Myocyte (in vitro differentiated cells): ENCODE measurements around the gene CABP4. TPM values are rescaled to one million over a fixed set of nuclear protein-coding genes. Genes with fewer than 3 reads are reported as not detected.
"Not testable (repeated sequence)": the region's sequence is repeated elsewhere in the genome, so short reads cannot be mapped to it uniquely, and the experiment has no call there.

Experiments used
- DNase-seq: peaks from one replicate; pipeline ENCODE4 v3.0.0-alpha.2; 2012; ENCODE audit warnings: low read depth
- total RNA-seq: library from RNA; depleted of rRNA; stranded (reverse); fragments of >200 nt; gene quantifications from 2 replicates; pipeline ENCODE4 v1.2.3, GENCODE V29; 2014

CABP4 gene
- total RNA-seq, 1 donor from 2014 or later = 1.7 TPM

DNA sequence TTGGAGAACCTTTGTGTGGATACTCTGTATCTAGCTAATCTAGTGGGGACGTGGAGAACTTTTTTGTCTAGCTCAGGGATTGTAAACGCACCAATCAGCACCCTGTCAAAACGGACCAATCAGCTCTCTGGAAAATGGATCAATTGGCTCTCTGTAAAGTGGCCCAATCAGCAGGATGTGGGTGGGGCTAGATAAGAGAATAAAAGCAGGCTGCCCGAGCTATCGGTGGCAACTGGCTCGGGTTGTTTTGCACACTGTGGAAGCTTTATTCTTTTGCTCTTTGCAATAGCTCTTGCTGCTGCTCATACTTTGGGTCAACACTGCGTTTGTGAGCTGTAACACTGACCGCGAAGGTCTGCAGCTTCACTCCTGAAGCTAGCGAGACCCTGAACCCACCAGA, 21.5 kb downstream of the CABP4 start:
- not testable (repeated sequence) for DNase-seq

DNA sequence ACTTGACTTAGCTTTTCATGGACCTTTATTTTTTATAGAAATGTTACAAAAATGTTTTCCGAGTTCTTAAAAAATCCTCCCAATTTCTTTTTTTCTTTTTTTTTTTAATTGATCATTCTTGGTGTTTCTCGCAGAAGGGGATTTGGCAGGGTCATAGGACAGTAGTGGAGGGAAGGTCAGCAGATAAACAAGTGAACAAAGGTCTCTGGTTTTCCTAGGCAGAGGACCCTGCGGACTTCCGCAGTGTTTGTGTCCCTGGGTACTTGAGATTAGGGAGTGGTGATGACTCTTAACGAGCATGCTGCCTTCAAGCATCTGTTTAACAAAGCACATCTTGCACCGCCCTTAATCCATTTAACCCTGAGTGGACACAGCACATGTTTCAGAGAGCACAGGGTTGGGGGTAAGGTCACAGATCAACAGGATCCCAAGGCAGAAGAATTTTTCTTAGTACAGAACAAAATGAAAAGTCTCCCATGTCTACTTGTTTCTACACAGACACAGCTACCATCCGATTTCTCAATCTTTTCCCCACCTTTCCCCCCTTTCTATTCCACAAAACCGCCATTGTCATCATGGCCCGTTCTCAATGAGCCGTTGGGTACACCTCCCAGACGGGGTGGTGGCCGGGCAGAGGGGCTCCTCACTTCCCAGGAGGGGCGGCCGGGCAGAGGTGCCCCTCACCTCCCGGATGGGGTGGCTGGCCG, 22.3 kb downstream of the CABP4 start:
- not testable (repeated sequence) for DNase-seq

DNA sequence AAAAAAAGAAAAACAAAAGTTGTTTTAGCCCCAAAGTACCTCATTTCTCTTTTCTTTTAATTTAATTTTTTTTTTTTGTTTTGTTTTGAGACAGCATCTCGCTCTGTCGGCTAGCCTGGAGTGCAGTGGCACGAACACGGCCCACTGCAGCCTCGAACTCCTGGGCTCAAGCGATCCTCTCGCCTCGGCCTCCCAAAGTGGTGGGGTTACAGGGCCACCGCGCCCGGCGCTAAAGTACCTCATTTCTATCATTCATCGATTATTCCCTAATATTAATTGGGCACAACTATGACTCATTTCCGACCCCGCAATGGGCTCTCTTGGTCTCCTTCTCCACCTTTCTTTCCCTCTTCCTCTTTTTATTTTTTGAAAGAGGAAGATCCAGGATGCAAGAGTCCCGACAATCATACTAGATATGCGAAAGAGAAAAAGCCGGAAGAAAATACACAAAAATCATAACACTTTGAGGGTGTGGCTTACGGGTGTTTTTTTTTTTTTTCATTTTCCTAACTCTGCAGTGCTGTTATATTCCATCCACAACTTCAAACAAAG, 27.2 kb downstream of the CABP4 start:
- no peak for DNase-seq

DNA sequence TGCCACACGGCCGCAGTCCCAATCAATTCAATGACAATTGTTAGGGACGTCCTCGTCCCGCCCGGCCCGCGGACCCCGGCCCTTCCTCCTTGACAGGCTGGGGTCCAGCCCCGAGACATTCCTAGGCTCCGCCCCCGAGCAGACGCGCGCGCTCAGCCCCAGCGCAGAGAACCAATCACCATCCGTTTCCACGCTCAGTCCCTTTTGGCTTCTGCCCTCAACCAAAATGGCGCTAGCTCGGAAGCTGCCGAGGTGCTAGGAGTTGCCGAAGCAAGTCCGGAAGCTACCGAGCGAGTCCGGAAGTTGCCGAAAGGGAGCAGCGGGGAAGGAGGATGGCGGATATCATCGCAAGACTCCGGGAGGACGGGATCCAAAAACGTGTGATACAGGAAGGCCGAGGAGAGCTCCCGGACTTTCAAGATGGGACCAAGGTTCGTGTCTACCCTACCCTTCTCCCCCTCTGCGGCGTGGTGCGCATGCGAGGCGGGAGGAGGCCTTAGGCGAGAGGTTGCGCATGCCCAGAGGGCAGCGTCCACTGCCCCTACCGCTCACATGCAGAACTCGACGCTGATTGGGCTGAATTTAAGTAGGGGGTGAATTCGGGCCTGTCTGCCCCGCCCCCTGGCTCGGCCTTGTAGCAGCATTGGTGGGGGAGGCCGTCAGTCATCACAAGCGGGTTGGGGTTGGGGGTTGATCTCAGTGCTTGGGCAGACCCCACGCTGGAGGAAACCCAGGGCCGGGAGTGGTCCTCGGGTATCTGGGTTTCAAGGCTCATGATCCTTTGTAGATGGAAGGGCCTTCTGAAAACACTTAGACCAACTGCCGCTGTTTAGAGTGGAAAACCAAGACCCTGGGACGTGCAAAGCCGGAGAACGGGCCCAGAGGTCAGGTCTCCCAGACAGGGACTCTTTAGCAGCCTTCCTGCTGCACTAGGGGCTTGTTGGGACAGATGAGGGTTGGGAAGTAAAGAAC, 28.0 kb downstream of the CABP4 start, which contains the start of gene AIP:
TSS of gene AIP (plus strand) at position 200 of the 972 bp plus-strand sequence. CDS start at position 333, 133 bp downstream.
- DNase-seq = peak; percentile 99

DNA sequence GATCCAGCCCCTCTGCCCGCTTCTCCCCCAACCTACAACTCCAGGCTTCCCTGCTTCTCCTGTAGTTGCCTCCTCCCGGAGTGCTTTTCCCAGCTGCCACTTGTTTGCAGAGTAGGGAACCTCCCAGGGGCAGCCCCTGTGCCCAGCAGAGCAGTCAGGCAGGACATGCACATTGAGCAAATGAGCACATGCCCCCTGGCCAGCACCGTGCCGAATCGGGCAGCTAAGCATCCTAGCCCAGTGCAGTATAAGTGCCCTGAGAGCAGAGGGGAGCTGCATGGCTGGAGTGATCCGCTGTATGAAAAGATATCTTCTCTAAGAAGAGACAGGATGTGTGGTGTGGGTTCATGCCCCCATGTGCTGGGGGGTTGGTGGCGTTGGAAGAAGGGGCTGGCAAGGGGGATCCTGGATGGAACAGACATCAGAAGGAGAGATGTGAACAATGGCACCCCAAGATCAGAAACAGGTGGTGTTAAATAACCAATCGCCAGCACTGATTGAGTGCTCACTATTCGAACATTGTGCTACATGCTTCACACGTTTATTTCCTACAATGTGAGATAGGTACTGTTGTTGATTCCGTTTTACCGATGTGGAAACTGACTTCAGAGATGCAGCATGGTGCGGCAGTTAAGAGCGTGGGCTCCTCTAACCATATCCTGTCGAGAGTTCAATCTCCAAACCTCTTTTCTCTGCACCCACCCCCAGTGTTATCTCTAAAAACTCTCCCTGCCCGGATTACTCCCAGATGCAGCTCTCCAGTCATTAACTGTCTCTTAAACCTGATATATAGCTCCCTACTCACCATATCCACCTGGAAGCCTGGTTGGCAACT, 28.9 kb downstream of the CABP4 start:
- DNase-seq = no peak

DNA sequence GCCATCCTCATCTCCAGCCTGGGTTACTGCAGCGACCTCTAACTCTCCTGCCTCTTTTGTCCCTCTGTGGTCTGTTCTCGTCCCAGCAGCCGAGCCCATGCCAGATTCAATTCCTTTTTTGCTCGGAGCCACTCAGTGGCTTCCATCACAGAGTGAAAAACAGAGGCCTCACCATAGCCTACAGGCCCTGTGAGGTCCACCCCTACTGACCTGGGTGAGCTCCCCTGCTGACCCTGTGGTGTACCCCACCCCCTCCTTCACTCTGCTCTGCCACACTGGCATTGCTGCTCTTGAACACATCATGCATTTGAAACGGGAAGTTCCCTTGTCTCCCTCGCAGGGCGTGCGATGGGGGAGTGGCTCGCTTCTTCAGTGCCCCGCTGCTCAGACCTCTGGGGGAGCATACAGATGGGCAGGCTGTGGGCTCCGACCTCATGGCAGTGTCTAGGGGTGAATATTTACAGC, 29.7 kb downstream of the CABP4 start:
- no peak for DNase-seq

DNA sequence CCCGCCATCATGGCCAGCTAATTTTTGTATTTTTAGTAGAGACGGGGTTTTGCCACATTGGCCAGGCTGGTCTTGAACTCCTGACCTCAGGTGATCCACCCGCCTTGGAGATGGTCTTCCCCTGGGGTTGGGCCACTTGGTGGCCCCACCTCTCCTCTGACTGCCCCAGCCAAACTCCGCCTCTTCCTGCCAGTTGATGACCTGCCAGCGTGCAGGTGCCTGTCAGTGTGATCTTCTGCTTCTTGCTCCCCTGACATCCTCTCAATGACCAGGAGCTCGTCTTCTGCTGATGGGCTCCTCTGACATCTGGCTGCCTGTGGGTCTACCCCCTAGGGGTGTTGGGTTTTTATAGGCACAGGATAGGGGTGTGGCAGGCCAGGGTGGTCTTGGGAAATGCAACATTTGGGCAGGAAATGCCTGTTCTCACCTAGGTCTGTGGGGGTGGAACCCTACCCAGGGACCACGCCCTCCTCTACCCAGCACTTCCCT, 30.8 kb downstream of the CABP4 start:
- DNase-seq = not testable (repeated sequence)

DNA sequence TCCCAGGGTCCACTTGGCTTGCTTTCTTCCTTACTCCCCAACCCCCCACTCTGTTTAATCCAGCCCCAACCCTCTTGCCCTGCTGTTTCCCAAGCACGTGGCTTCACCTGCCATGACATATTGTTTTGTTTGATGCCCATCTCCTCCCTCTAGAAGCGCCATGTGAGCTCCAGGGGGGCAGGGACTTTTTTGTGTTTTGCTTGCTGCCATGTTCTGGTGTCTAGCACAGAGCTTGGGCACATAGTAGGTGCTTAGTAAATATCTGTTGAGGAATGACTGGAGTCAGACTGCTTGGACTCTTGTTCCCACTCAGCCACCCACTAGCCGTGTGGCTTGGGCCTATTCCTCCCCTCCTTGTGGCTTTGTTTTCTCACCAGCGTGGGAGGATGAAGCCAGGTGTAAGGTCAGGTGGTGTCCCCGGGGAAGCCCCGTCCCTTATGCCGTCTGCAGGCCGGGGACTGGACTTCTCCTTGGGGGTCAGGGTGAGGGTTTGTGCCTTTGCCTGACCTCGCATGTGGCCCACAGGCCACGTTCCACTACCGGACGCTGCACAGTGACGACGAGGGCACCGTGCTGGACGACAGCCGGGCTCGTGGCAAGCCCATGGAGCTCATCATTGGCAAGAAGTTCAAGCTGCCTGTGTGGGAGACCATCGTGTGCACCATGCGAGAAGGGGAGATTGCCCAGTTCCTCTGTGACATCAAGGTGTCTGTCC, 31.5 kb downstream of the CABP4 start:
- no peak for DNase-seq

DNA sequence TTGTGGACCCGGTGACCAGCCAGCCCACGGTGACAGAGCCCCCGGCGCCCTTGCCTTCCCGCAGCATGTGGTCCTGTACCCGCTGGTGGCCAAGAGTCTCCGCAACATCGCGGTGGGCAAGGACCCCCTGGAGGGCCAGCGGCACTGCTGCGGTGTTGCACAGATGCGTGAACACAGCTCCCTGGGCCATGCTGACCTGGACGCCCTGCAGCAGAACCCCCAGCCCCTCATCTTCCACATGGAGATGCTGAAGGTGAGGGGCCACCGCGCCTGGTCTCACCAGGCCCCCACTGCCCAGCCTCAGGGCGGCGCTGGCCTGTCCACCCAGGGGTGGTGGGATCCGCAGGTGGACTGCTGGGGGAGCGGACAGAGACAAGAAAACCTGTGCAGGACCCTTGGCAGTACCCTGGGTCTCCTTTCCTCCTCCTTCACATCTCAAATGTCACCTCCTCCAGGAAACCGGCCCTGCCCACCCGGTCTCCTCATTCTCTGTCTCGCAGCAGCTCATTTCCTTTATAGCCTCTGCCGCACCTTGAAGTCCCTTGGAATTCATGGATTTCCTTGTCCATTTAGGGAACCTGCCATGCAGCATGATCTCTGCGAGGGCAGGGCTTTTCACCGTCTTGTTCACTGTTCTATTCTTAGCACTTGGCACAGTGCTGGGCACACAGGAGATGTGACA, 34.2 kb downstream of the CABP4 start:
- no peak for DNase-seq

DNA sequence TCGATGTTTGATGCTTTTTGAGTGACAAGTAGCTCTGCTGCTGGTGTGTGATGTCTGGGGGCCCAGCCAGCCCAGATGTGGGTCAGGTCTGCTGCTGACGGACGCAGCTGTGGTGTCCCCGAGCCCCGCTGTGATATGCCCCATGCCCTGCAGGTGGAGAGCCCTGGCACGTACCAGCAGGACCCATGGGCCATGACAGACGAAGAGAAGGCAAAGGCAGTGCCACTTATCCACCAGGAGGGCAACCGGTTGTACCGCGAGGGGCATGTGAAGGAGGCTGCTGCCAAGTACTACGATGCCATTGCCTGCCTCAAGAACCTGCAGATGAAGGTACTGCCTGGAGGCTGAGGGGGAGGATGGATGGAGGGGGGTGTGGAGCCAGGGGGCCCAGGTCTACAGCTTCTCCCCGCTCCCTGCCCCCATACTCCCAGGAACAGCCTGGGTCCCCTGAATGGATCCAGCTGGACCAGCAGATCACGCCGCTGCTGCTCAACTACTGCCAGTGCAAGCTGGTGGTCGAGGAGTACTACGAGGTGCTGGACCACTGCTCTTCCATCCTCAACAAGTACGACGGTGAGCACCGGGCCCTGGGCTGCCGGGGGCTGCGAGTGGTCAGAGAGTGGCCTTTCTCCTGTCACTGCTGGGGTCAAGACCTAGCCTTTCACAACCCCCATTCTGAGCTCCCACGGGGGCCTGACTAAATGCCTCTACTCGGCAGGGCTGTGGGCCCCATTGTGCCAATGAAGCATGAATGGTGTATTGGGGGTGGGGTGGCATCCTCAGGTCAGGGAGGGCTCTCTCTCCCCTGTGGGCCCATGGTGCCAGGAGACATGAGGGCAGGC, 35.0 kb downstream of the CABP4 start:
- DNase-seq = no peak

DNA sequence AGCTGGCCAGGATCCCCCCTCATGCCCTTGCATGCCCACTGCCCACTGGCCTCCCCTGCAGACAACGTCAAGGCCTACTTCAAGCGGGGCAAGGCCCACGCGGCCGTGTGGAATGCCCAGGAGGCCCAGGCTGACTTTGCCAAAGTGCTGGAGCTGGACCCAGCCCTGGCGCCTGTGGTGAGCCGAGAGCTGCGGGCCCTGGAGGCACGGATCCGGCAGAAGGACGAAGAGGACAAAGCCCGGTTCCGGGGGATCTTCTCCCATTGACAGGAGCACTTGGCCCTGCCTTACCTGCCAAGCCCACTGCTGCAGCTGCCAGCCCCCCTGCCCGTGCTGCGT, 35.5 kb downstream of the CABP4 start:
- DNase-seq = no peak

DNA sequence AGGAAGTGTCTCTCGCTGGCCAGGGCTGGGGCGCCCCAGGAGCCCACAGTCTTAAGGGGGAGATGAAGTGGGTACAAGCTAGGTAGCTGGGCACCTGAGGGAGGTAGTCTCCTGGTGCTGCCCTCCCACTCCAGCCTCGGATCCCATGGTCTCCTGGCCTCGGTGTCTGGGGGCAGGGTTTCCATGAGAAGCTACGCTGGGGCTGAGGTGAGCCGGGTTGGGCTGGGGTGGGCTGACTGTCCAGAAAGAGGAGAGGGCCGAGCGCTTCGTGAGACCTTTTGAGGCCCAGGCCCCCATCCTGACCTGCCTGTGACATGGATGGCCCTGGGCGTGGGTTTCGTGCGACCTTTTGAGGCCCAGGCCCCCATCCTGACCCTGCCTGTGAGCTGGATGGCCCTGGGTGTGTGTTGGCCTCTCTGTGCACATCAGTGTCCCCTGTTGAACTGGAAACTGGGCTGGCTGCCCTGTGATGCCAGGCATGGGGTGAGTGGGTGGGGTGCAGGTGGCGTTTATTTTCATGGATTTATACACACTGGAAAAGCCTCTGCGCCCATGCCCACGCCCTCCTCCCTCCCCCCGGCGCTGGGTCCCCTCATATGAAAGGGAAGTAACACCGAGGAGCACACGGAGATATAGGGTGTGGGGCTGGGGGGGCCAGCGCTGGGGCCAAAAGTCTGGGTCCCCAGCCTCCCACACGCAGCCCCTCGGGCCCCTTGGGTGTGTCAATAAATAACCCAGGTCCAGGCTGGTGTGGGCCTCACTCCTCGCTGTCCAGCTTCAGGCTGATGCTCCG, 36.3 kb downstream of the CABP4 start:
- DNase-seq = no peak

DNA sequence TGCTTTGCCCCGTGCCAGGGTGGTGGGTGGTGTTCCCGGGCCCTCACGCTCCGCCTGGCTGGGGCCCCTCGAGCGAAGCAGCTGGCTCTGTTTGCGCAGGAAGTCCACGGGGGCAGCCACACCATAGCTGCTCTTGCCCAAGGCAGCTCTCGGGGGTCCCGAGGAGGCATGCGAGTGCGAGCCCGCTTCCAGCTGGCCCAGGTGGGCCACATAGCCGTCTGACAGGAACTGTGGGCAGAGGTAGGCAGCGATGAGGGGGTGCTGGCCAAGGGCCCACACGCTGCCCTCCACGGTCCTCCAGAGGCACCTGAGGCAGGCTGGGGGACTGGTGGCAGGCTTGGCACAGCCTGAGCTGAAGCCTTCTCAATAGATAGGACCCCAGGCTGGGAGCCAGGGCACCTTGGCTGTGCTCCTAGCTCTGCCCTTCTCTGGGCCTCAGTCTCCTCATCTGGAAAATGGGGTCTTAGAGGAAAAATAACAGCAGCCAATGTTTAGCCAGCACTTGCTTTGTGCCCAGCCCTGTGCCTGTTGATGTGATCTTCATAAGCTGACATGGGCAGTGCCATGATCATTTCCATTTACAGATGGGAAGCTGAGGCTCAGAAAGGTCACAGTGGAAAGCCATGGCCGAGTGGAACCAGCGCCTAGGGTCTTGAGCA, 37.0 kb downstream of the CABP4 start:
- DNase-seq = no peak

DNA sequence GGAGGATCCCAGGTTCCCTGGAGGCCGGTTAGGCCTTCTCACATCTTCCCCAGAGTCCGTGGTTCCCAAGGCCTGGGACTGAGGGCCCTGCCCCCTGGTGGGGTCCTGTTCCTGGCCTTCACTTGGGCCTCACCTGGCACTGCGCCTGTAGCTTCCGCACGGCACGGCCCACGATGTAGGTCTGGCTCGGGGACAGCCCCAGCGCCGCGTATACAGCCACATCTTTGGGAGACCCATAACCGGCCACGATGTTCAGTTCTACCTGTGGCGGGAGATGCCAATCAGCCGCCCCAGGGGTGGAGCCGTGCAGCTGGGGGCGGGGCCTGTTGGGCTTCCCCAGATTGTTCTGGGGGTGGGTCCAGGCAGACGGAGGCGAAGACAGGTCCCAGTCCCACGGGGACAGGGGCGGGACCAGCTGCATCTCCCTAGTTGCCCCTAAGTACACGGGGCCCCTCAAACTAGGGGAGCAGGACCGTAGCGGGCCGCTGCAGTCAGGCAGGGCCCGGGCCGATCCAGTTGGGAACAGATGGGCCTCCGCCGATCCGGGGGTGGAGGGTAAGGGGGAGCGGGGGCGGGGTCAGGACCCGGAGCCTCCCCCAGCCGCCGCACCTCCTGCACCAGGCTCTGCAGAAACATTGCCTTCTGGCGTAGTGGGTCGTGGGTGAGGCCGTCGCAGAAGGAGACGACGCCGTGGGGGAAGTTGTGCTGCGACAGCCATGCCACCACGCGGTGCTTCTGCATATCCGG, 37.8 kb downstream of the CABP4 start:
- DNase-seq = no peak

DNA sequence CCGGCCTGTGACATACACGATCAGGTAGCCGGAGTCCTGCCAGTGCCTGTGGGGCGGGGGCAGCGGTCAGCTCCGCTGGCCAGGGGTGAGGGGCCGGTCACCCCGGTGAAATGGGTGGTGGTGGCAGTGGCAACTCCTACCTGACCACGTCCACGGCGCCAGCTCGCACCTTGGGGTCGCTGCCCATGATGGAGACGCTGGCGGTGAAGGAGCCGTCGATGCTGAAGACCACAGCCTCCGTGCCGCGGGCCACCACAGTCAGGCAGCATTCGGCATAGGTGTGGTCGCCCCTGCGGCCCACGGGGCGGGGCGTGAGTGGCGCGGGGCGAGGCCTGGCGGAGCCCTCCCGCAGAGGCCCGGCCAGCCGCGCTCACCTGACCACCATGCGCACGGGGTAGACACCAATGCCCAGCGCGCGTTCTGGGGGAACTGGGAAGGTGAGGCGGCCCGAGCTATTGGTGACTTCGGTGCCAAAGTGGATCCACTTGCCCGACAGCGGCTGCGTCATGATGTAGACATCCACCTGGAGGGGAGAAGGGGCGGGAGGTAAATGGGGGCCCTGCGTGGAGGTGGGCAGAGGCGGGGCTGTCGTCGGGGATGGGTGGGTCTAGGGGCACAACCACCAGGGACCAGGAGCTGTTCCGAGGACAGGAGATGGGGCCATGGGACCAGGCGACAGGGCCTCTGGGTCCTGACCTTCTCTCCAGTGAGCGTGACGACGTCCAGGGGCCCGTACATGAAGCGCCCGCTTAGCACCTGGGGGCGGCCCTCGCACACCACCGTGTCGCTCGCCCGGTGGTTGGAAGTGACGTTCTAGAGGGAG, 38.6 kb downstream of the CABP4 start:
- no peak for DNase-seq
